ENCODE measurements around the gene PTPRD. TPM values are rescaled to one million over a fixed set of nuclear protein-coding genes. Genes with fewer than 3 reads are reported as not detected.

Gene PTPRD
- total RNA-seq, 3 donors from 2014 or later (not counting 1 experiment from before 2014, with no cell fraction given): 0.05 to 0.68 TPM; not detected in 1

- DNase-seq: no peak
- no peaks in the 10 kb centered on the region for H3K36me3 ChIP-seq (ENCODE audit: control insufficient read depth, insufficient read depth, low read length)
- H3K9me3 Mint-ChIP-seq: peaks cover 8 to 19% of the 10 kb centered on the region in 2 donors
- intact Hi-C loops (cut with micrococcal nuclease): no loop called here
- H3K27ac ChIP-seq (ENCODE audit: low read length): no peak overlapping the region
- 72% methylated on average over 3 of the region's 4 CpGs for WGBS (ENCODE audit: insufficient coverage)
- H3K4me3 Mint-ChIP-seq: no peak overlapping the region
- no peaks in the 10 kb centered on the region for H3K27me3 ChIP-seq (ENCODE audit: control insufficient read depth, insufficient read depth, low read length)
- H3K4me1 Mint-ChIP-seq: no peaks in the 10 kb centered on the region
- peaks cover 6% of the 10 kb centered on the region for H3K9me3 ChIP-seq (ENCODE audit: control insufficient read depth, insufficient read depth, low read length)
- no peaks in the 10 kb centered on the region for H3K27me3 Mint-ChIP-seq (ENCODE audit: low read depth in 2 of 2)
- no peaks in the 10 kb centered on the region for H3K4me1 ChIP-seq (ENCODE audit: control insufficient read depth, insufficient read depth, low read length)
- no peak overlapping the region for H3K4me3 ChIP-seq (ENCODE audit: low read length)
- H3K36me3 Mint-ChIP-seq: no peaks in the 10 kb centered on the region
- H3K27ac Mint-ChIP-seq: no peak overlapping the region
- TF ChIP-seq CTCF (IDR thresholded peaks at IDR 0.05): no peak
- no peak for ATAC-seq
Observed at GRCh38 chr9:10259668-10260067, 353.1 kb downstream of the PTPRD start.

GRCh38 chr9:10255758-10256157 lies 357.0 kb downstream of the PTPRD start:
- no peaks in the 10 kb centered on the region for H3K4me1 ChIP-seq (ENCODE audit: control insufficient read depth, insufficient read depth, low read length)
- DNase-seq: no peak
- WGBS (ENCODE audit: insufficient coverage): 86% methylated on average over 4 of the region's 4 CpGs
- Mint-ChIP-seq H3K36me3 (no peaks in the 10 kb centered on the region), H3K27me3 (ENCODE audit: low read depth in 2 of 2) (no peaks in the 10 kb centered on the region), H3K9me3 (peaks cover 4 to 13% of the 10 kb centered on the region in 2 donors), H3K27ac (no peak overlapping the region), H3K4me3 (no peak overlapping the region), H3K4me1 (no peaks in the 10 kb centered on the region)
- H3K27me3 ChIP-seq (ENCODE audit: control insufficient read depth, insufficient read depth, low read length): no peaks in the 10 kb centered on the region
- H3K36me3 ChIP-seq (ENCODE audit: control insufficient read depth, insufficient read depth, low read length): no peaks in the 10 kb centered on the region
- TF ChIP-seq CTCF (IDR thresholded peaks at IDR 0.05): no peak
- no peak overlapping the region for H3K27ac ChIP-seq (ENCODE audit: low read length)
- intact Hi-C loops (cut with micrococcal nuclease): no loop called here
- no peak overlapping the region for H3K4me3 ChIP-seq (ENCODE audit: low read length)
- H3K9me3 ChIP-seq (ENCODE audit: control insufficient read depth, insufficient read depth, low read length): no peaks in the 10 kb centered on the region
- no peak for ATAC-seq

- peaks cover 4 to 13% of the 10 kb centered on the region in 2 donors for H3K9me3 Mint-ChIP-seq
- no peak overlapping the region for H3K4me3 Mint-ChIP-seq
- TF ChIP-seq CTCF (IDR thresholded peaks at IDR 0.05): no peak
- DNase-seq (no peak), ATAC-seq (no peak)
- no peaks in the 10 kb centered on the region for H3K4me1 ChIP-seq (ENCODE audit: control insufficient read depth, insufficient read depth, low read length)
- H3K4me3 ChIP-seq (ENCODE audit: low read length): no peak overlapping the region
- no peaks in the 10 kb centered on the region for H3K36me3 Mint-ChIP-seq
- no peaks in the 10 kb centered on the region for H3K36me3 ChIP-seq (ENCODE audit: control insufficient read depth, insufficient read depth, low read length)
- H3K9me3 ChIP-seq (ENCODE audit: control insufficient read depth, insufficient read depth, low read length): no peaks in the 10 kb centered on the region
- WGBS (ENCODE audit: insufficient coverage): 78% methylated on average over 2 of the region's 3 CpGs
- H3K27me3 Mint-ChIP-seq (ENCODE audit: low read depth in 2 of 2): no peaks in the 10 kb centered on the region
- intact Hi-C loops (cut with micrococcal nuclease): no loop called here
- H3K27ac Mint-ChIP-seq: no peak overlapping the region
- H3K27me3 ChIP-seq (ENCODE audit: control insufficient read depth, insufficient read depth, low read length): no peaks in the 10 kb centered on the region
- H3K27ac ChIP-seq (ENCODE audit: low read length): no peak overlapping the region
- no peaks in the 10 kb centered on the region for H3K4me1 Mint-ChIP-seq
Observed at GRCh38 chr9:10254338-10254737, 358.5 kb downstream of the PTPRD start.

GRCh38 chr9:10253341-10253740 lies 359.5 kb downstream of the PTPRD start:
- no peak for DNase-seq
- H3K4me3 ChIP-seq (ENCODE audit: low read length): no peak overlapping the region
- no peaks in the 10 kb centered on the region for H3K27me3 Mint-ChIP-seq (ENCODE audit: low read depth in 2 of 2)
- TF ChIP-seq CTCF (IDR thresholded peaks at IDR 0.05): no peak
- no peaks in the 10 kb centered on the region for H3K4me1 Mint-ChIP-seq
- H3K9me3 ChIP-seq (ENCODE audit: control insufficient read depth, insufficient read depth, low read length): no peaks in the 10 kb centered on the region
- no peaks in the 10 kb centered on the region for H3K36me3 ChIP-seq (ENCODE audit: control insufficient read depth, insufficient read depth, low read length)
- peaks cover 2 to 13% of the 10 kb centered on the region in 2 donors for H3K9me3 Mint-ChIP-seq
- no peak overlapping the region for H3K27ac ChIP-seq (ENCODE audit: low read length)
- no peak overlapping the region for H3K4me3 Mint-ChIP-seq
- WGBS (ENCODE audit: insufficient coverage): 85% methylated on average over 4 of the region's 4 CpGs
- ATAC-seq: no peak
- intact Hi-C loops (cut with micrococcal nuclease): no loop called here
- H3K36me3 Mint-ChIP-seq: no peaks in the 10 kb centered on the region
- H3K27ac Mint-ChIP-seq: no peak overlapping the region
- H3K27me3 ChIP-seq (ENCODE audit: control insufficient read depth, insufficient read depth, low read length): no peaks in the 10 kb centered on the region
- no peaks in the 10 kb centered on the region for H3K4me1 ChIP-seq (ENCODE audit: control insufficient read depth, insufficient read depth, low read length)
